Islet of Langerhans (tissue), 1 donor: ENCODE results near the gene UBE2O.

ENCODE experiments used
- FAIRE-seq: peaks from one replicate; lab custom pipeline; 2011; peaks lifted over from hg19 to GRCh38; lab: Jason Lieb, UNC

The UBE2O gene

DNA sequence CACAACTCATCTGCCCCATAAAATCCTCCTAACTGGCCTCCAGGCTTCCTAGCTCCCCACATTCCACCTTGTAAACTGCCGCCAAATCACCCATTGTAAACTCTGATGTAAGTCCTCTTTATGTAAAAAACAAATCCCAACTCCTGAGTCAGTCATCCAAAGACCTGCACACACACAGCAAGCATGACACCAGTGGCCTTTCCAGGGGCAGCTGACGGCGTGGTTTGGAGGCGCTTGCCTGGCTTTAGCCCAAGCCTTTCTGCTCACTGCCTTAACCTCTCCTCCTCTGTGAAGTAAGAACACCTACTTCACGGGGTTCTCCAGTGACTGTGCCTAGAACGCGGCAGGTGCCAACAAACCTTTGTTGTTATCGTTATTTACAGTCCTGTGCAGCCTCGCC is 14.0 kb downstream of the UBE2O start:
- no peak for FAIRE-seq

DNA sequence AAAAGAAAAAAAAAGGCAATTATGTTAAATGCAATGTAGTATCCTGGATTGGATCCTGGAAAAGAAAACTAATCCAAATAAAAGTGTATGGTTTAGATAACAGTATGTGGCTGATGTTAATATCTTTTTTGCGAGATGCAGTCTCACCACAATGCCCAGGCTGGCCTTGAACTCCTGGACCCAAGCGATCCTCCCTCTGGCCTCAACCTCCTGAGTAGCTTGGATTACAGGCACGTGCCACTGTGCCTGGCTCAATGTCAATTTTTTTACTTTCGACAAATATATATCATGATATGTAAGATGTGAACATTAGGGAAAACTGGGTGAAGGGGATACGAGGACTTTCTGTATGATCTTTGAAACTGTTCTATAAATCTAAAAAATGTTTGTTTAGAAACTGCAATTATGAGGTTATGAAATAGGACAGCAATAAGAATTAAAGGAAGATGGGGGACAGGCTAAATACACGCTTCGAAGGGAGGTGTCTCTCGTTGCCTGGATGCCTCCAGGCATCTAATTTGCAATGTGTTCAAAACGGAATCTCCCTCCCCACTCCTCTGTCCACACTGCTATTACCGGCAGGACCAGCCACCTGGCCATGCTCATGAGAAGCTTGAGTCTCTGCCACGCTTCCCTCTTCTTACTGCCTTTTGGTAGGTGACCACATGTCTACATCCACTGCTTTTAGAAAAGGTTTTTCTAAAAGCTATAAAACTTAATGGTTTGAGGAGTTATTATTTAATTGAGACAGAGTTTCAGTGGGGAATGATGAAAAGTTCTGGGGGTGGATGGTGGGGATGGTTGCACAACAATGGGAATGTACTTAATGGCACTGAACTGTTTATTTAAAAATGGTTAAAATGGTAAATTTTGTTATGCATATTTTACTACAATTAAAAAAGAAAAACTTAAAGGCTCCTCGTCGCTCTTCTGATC is 15.2 kb downstream of the UBE2O start:
- no peak for FAIRE-seq

DNA sequence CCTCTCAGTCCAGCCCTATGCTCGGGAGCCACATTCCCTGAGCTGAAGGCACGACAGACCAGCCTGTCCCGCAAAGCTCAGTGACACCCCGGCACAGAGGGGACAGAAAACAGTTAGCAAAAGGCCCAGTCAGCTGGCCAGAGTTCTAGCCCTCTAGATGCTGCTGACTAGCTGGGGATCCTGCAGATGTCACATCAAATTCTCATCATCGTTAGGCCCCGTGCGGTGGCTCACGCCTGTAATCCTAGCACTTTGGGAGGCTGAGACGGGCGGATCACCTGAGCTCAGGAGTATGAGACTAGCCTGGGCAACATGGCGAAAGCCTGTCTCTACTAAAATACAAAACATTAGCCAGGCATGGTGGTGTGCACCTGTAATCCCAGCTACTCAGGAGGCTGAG is 17.2 kb downstream of the UBE2O start:
- no peak for FAIRE-seq

DNA sequence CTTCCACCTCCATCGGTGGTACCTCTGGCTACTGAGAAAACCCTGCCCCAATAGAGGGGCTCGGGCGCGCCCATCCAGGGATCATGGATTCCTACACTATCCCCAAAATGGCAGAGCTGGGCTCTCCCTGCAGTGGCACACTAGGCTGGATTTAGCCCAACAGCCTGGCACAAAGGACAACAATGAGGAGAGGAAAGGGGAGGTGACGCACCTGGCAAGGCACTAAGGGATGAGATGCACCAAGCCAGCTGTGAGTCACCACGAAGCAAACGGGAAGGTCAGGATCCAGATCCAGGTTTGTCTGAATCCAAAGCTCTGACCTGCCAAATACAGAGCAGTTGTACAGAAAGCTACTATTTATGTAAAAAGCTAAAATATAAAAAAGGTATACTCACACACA is 18.1 kb downstream of the UBE2O start:
- FAIRE-seq = no peak

DNA sequence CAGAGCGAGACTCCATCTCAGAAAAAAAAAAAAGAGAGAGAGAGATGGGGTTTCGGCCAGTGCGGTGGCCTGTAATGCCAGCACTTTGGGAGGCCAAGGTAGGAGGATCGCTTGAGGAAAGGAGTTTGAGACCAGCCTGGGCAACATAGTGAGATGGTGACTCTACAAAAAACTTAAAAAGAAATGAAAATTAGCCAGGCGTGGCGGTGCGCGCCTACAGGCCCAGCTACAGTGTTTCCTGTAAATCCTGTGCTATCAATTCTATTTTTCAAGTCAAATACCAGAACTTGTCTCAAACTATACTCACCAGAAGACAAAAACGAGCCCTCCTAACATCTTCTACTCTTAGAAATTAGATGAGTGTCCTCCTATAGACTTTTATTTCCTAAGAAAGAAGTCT is 19.3 kb downstream of the UBE2O start:
- FAIRE-seq = no peak

- FAIRE-seq = no peak
Observed at GRCh38 chr17:76432712-76433336, 20.1 kb downstream of the UBE2O start.

- FAIRE-seq = no peak
Observed at GRCh38 chr17:76432004-76432403, 20.9 kb downstream of the UBE2O start.

DNA sequence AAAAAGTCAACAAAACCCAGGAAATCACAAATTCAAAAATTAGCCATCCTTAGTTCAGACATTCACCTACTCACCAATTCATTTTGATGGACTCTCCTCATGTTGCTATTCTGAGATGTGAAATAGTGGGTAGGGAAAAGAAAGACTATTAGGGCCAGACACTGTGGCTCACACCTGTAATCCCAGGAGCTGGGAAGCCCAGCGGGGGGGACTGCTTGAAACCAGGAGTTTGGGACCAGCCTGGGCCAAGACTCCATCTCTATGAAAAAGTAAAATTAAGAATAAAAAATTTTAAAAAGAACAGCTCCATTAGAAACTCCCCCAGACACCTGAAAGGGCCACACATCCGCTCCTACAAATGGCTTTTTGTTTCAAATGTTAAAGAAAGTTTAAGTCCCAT is 21.4 kb downstream of the UBE2O start:
- FAIRE-seq = no peak

DNA sequence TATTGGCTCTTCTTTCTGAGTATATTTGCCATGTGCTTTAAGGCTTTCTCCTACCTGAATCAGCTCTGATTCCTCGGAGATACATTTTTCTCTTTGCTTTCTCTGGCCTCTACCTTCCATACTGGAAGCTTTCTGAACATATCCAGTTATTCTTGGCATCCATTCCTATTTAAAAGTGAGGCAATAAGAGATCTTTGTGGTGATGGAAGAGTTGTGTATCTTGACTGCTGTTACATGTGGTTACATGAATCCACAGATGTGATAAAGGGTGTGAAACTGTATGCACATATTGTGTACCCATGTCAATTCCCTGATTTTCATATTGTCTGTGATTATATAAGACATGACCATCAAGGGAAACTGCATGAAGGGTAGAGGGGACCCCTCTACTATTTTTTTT is 24.4 kb downstream of the UBE2O start:
- FAIRE-seq = no peak

GRCh38 chr17:76427501-76428231 is 25.3 kb downstream of the UBE2O start:
- no peak for FAIRE-seq

GRCh38 chr17:76426853-76427252 is 26.1 kb downstream of the UBE2O start:
- no peak for FAIRE-seq

- no peak for FAIRE-seq
Observed at GRCh38 chr17:76422860-76423259, 30.1 kb downstream of the UBE2O start.

GRCh38 chr17:76422406-76422805 is 30.5 kb downstream of the UBE2O start:
- no peak for FAIRE-seq

DNA sequence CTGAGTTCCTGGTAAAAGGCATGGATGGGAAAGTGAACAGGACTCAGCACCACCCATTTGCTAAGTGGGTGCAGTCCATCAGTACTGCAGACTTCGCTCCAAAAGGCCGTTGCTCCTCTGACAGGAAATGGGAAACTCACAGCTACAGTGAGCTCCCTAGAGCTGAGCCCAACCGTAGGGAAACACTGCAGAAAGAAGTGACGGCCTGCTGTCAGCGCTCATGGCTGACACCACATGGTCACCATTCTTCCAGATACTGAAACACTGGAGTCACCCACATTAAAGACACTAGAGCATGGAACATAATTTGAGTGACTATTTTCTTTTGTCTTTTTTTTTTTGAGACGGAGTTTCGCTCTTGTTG is 31.9 kb downstream of the UBE2O start:
- FAIRE-seq = no peak

DNA sequence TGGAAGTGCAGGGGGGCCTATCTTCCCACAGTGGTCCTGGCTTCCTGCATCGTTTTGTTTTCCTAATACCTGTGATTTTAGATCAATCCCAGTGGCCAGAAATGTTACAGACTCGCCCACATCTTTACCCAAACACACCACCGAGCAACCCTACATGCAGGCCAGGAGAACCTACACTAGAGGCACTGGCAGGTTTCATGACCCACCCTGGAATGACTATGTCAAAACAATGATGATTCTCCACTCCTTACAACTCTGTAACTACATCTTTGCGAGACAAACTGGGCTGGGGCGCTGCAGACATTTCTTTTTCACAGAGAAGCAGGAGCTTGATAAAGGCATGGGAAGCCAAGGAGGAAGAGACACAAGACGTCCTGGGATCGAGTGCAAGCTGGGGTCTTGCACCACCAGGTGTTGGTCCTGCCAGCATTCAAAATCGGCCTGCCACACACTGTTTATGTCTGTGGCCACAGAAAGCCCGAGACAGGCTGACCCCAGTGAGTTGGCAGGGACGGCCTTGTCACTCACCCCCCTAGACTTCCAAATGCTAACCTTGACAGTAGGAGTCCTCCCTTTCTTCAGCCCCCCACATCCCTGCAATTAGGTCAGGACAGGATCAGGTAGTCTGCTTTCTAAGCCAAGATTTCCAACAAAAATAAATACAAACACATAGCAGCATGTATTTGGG is 32.5 kb downstream of the UBE2O start:
- FAIRE-seq = no peak

- FAIRE-seq = no peak
Observed at GRCh38 chr17:76419576-76420260, 33.2 kb downstream of the UBE2O start.

DNA sequence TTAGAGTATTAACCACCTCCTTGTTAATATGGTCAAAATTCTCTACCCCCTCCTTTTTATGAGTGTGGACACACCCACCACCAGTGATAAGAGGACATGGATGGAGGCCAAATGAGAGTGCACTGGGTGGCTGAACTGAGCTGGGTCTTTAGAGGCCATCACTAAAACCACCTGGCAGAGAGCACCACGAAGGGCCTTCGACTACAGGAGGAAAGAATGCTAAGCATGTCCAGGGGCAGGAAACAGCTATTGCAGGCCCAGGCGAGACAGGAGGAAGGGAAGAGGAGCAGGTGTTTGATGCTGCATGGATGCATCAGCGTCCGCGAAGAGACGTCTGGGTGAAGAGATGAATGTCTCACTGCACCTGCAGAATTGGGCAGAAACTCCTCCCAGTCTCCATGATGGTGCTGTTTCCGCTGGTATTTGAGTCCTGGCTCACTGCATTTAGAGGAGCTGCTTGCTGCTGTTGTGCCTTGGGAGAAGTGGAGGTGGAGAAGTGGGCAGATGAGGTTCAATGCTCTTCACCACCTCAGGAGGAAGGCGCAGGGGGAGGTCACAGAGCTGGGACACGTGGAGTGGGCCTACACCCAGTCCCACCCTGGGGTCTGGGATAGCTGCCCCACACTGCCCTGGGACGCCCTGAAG is 35.3 kb downstream of the UBE2O start:
- no peak for FAIRE-seq

DNA sequence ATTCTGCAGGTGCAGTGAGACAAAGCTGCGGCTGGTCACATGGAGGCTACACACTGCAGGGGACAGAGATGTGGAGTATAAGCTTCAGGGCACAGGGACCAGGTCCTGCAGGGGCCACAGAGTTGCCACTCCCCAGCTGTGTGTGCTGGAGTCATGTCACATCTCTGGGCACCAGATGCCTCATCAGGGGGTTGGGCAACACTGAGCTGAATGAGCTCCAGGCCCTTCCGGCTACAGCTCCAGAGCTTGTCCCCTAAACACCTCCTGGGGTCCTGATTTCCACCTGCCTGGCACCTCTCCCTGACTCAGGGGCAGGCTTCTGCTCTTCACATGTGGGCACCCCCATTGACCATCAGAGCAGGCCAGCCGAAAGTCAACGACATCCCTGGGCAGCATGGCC is 36.1 kb downstream of the UBE2O start:
- no peak for FAIRE-seq

- no peak for FAIRE-seq
Observed at GRCh38 chr17:76416457-76416856, 36.5 kb downstream of the UBE2O start.

DNA sequence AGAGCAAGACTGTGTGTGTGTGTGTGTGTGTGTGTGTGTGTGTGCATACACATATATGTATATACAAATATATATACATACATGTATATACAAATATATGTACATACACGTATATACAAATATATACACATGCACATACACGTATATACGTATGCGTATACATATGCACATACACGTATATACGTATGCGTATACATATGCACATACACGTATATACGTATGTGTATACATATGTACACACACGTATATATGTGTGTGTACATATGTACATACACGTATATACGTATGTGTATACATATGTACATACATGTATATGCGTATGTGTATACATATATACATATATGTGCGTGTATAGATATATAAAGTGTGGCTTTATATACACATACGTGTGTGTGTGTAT is 37.2 kb downstream of the UBE2O start:
- FAIRE-seq = no peak
